GM06990 (cell line): ENCODE results near the gene SH3GL1.

Source experiments
- DNase-seq: peaks from one replicate; pipeline ENCODE4 v3.0.0-alpha.2; 2011; ENCODE audit not compliant: insufficient read length; ENCODE audit errors: extremely low read depth
- H3K27me3 ChIP-seq: replicated peaks from 2 replicates; pipeline ENCODE4 v1.6.0; 2011; ENCODE audit warnings: low read length; ENCODE audit not compliant: control insufficient read depth, insufficient read depth
- H3K36me3 ChIP-seq: 2 replicates; pipeline ENCODE4 v1.5.1; 2011; ENCODE audit warnings: low read length; ENCODE audit not compliant: control insufficient read depth, insufficient read depth
- H3K4me3 ChIP-seq: replicated peaks from 2 replicates; pipeline ENCODE4 v1.5.1; 2011; ENCODE audit warnings: low read depth, mild to moderate bottlenecking, control low read depth, low read length
- CTCF ChIP-seq: IDR thresholded peaks from 2 replicates; pipeline ENCODE4 v1.5.1; 2011; ENCODE audit warnings: low read length, control low read depth, mild to moderate bottlenecking, inconsistent platforms; ENCODE audit not compliant: insufficient read depth, poor library complexity, severe bottlenecking

The SH3GL1 gene

GRCh38 chr19:4327252-4327876, 73.0 kb downstream of the SH3GL1 start:
- H3K4me3 ChIP-seq: no peak overlapping the region; the same call in 1 of the 2 replicates
- no peaks in the 10 kb centered on the region for H3K36me3 ChIP-seq
- DNase-seq: peak; percentile 83
- no peaks in the 10 kb centered on the region for H3K27me3 ChIP-seq
- TF ChIP-seq CTCF: no peak

DNA sequence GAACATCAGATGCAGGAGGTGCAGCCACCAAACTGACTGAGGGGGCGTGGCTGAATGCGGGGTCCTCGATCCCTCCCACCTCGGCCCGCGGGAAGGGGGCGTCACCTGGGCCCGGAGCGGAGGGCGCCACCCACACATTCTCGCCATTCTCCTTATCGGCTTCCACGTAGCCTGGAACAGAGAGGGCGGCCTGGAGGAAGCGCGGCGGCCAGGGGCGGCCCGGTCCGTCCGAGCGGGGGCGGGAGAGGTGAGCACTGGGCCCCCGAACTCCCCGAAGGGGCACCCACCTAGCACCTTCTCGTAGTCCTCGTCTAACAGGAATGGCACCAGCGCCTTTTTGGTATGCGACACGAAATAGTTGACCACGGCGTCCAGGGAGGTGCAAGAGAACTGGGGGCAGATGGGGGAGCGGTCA, 73.5 kb downstream of the SH3GL1 start:
- DNase-seq: no peak

DNA sequence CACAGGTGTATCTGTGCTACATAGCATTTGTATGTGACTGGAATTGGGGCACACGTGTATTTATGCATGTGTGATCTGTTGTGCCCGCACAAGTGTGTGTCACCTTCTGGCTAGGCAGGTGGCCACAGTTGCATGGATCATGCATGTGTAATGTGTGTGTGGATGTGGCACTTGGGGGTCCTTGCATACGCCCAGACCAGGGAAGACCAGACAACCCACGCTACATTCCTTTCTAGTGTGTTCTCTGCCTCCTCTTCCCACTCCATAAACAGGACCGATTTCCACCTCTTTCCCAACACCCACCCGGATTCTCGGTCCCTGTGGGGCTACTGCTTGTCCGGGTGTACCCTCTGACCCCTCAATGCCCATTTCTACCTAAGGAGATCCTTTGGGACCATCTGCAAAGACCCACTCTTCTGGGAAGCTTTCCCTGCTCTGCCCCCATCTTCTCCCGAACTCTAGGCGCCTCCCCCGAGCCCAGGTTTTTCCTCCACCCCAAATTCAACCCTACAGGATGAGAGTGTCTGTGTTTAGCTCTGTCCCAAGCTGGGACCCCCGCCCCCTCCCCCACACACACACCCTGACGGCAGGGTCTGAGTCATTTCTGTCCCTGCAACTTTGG, 74.0 kb downstream of the SH3GL1 start:
- Histone ChIP-seq H3K36me3 (no peaks in the 10 kb centered on the region), H3K27me3 (no peaks in the 10 kb centered on the region), H3K4me3 (no peak overlapping the region)
- no peak for TF ChIP-seq CTCF
- DNase-seq: no peak

More for the DNA sequence above, 73.5 kb downstream of the SH3GL1 start:
- no peak for TF ChIP-seq CTCF
- H3K27me3 ChIP-seq: no peaks in the 10 kb centered on the region
- no peak overlapping the region for H3K4me3 ChIP-seq
- no peaks in the 10 kb centered on the region for H3K36me3 ChIP-seq

DNA sequence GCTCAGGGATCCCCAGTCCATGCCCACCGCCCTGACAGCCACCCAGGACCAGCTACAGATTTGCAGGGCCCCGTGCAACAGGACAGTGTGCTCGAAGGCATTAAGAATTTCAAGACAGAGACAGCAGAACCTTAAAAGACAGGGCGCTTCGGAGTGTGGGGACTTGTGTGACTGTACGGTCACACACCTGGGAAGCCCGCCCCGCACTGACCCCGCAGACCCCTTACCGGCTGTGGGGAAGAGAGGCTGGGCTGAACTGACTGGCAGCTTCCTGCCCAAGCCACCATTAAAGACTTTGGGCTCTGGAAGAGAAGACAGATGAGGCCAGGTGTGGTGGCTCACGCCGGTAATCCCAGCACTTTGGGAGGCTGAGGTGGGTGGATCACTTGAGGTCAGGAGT, 76.1 kb downstream of the SH3GL1 start:
- H3K36me3 ChIP-seq: no peaks in the 10 kb centered on the region
- no peak for DNase-seq
- H3K27me3 ChIP-seq: no peaks in the 10 kb centered on the region
- no peak overlapping the region for H3K4me3 ChIP-seq
- no peak for TF ChIP-seq CTCF

GRCh38 chr19:4323692-4324091, 76.7 kb downstream of the SH3GL1 start:
- no peak for TF ChIP-seq CTCF
- Histone ChIP-seq H3K27me3 (no peaks in the 10 kb centered on the region), H3K4me3 (no peak overlapping the region), H3K36me3 (no peaks in the 10 kb centered on the region)
- DNase-seq: no peak
